Endothelial cell of umbilical vein (primary cell): ENCODE data around the gene POMGNT2. TPM values are rescaled to one million over a fixed set of nuclear protein-coding genes. Genes with fewer than 3 reads are reported as not detected.

Experiments
- BruUV-seq: library from RNA; stranded (reverse); fragments of 400-500 nt; replicated peaks from 2 replicates; lab custom pipeline; 2021; lab: Mats Ljungman, UMichigan
- CTCF ChIA-PET: fragments of 300-600, 350-600 bp; sonication (Branson Sonifier 250); formaldehyde crosslinking; loops from one replicate; lab custom pipeline; 2021; ENCODE audit warnings: antibody characterized with exemption, inconsistent platforms; lab: Charles Lee
- POLR2A ChIA-PET: fragments of 300-600, 350-600 bp; sonication (Branson Sonifier 250); formaldehyde crosslinking; loops from one replicate; lab custom pipeline; 2021; ENCODE audit warnings: antibody characterized with exemption, inconsistent platforms; lab: Charles Lee
- DNase-seq: peaks from one replicate; pipeline ENCODE4 v3.0.0-alpha.2; 2011; ENCODE audit warnings: low read depth, low spot score
- FAIRE-seq: peaks from 2 replicates; lab custom pipeline; 2011; peaks lifted over from hg19 to GRCh38; lab: Jason Lieb, UNC
- H2AFZ ChIP-seq: 2 replicates; pipeline ENCODE4 v1.6.0; 2012; ENCODE audit warnings: low read depth, low read length, control low read depth, inconsistent platforms
- H3K27ac ChIP-seq: 2 replicates; pipeline ENCODE4 v1.5.1; 2011; ENCODE audit warnings: low read depth, mild to moderate bottlenecking, control low read depth, low read length, moderate library complexity; ENCODE audit not compliant: insufficient read depth
- H3K27me3 ChIP-seq, 2 experiments: 2 replicates each; pipeline versions ENCODE4 v1.6.0 to v1.6.1; 2011; ENCODE audit warnings: low read length in 2 of 2, mixed read lengths in 1 of 2; ENCODE audit not compliant: control insufficient read depth in 2 of 2, insufficient read depth in 2 of 2
- H3K36me3 ChIP-seq, 2 experiments: 2 replicates in 1 of 2; 3 replicates in 1 of 2; pipeline ENCODE4 v1.5.1; 2011; ENCODE audit warnings: low read length in 2 of 2, mild to moderate bottlenecking in 1 of 2, moderate library complexity in 1 of 2; ENCODE audit not compliant: control insufficient read depth in 2 of 2, insufficient read depth in 2 of 2; ENCODE audit errors: extremely low read depth in 1 of 2
- H3K4me1 ChIP-seq: 3 replicates; pipeline ENCODE4 v1.5.1; 2011; ENCODE audit warnings: mild to moderate bottlenecking, low read length; ENCODE audit not compliant: control insufficient read depth, insufficient read depth; ENCODE audit errors: extremely low read depth
- H3K4me2 ChIP-seq: 2 replicates; pipeline ENCODE4 v1.6.1; 2011; ENCODE audit warnings: low read length, control low read depth, mixed read lengths; ENCODE audit not compliant: insufficient read depth
- H3K4me3 ChIP-seq, 3 experiments: fragments of 200-600 bp in 1 of 3; sonication (generic), shearing (Covaris generic) in 1 of 3; replicated peaks in 1 of 3; 2 replicates each; pipeline ENCODE4 v1.5.1; 2011 to 2016; ENCODE audit warnings: control low read depth in 3 of 3, low read length in 3 of 3, mild to moderate bottlenecking in 2 of 3, inconsistent platforms in 1 of 3, low read depth in 1 of 3, moderate library complexity in 1 of 3; ENCODE audit not compliant: insufficient read depth in 1 of 3
- H3K79me2 ChIP-seq: 2 replicates; pipeline ENCODE4 v1.6.0; 2012; ENCODE audit warnings: low read length, inconsistent platforms; ENCODE audit not compliant: control insufficient read depth, insufficient read depth
- H3K9ac ChIP-seq: replicated peaks from 2 replicates; pipeline ENCODE3; 2011; ENCODE audit warnings: low read length, control low read depth; ENCODE audit not compliant: insufficient read depth; ENCODE audit errors: extremely low read depth
- H3K9me1 ChIP-seq: replicated peaks from 3 replicates; pipeline ENCODE4 v1.6.0; 2011; ENCODE audit warnings: mild to moderate bottlenecking, low read length; ENCODE audit not compliant: control insufficient read depth, insufficient read depth; ENCODE audit errors: extremely low read depth
- H3K9me3 ChIP-seq: replicated peaks from 2 replicates; pipeline ENCODE4 v1.5.1; 2012; ENCODE audit warnings: low read length, inconsistent platforms; ENCODE audit not compliant: control insufficient read depth, insufficient read depth
- H4K20me1 ChIP-seq: replicated peaks from 2 replicates; pipeline ENCODE3; 2011; ENCODE audit warnings: mild to moderate bottlenecking, low read length; ENCODE audit not compliant: control insufficient read depth, insufficient read depth; ENCODE audit errors: extremely low read depth
- CTCF ChIP-seq, 2 donors: IDR thresholded peaks; 1 replicate in 1 of 2; 2 replicates in 1 of 2; pipeline ENCODE4 v1.5.1; 2011; ENCODE audit warnings: low read length in 2 of 2, mild to moderate bottlenecking in 2 of 2, moderate library complexity in 2 of 2, control low read depth in 1 of 2, inconsistent platforms in 1 of 2, low read depth in 1 of 2; ENCODE audit not compliant: insufficient read depth in 1 of 2; ENCODE audit errors: extremely low read depth in 1 of 2
- EZH2 ChIP-seq: IDR thresholded peaks from 2 replicates; pipeline ENCODE4 v1.6.1; 2012; ENCODE audit warnings: borderline replicate concordance, low read depth, mild to moderate bottlenecking, moderate library complexity, low read length, inconsistent platforms; ENCODE audit not compliant: severe bottlenecking
- FOS ChIP-seq: IDR thresholded peaks from 2 replicates; pipeline ENCODE4 v1.6.1; 2011; ENCODE audit warnings: mild to moderate bottlenecking, low read length, moderate library complexity, borderline replicate concordance; ENCODE audit not compliant: insufficient read depth
- GATA2 ChIP-seq: IDR thresholded peaks from 2 replicates; pipeline ENCODE4 v1.7.0; 2011; ENCODE audit warnings: low read depth, mild to moderate bottlenecking, moderate library complexity, mixed read lengths, low read length; ENCODE audit not compliant: insufficient read length, insufficient read depth
- JUN ChIP-seq: IDR thresholded peaks from 2 replicates; pipeline ENCODE4 v1.6.1; 2011; ENCODE audit warnings: borderline replicate concordance, low read depth; ENCODE audit not compliant: insufficient read length, insufficient read depth
- MYC ChIP-seq: IDR thresholded peaks from one replicate; pipeline ENCODE4 v1.6.1; 2011; ENCODE audit warnings: mild to moderate bottlenecking, low read depth, low read length
- POLR2A ChIP-seq: IDR thresholded peaks from 2 replicates; pipeline ENCODE4 v1.6.1; 2012; ENCODE audit warnings: low read depth, mild to moderate bottlenecking, control low read depth, low read length
- POLR2AphosphoS5 ChIP-seq: IDR thresholded peaks from 2 replicates; pipeline ENCODE4 v1.6.1; 2012; ENCODE audit warnings: low read depth, mild to moderate bottlenecking, control low read depth, low read length, moderate library complexity; ENCODE audit not compliant: insufficient read depth
- dilution Hi-C: fragments of 300-500 bp; cut with MboI; formaldehyde crosslinking; loops from one replicate; pipeline ENCODE4 v1.15.0; 2019; ENCODE audit warnings: low sequenced_read_pairs; ENCODE audit not compliant: extremely low pct_ligation_motif_present
- intact Hi-C: fragments of 100-400 bp; cut with micrococcal nuclease; formaldehyde crosslinking; loops from one replicate; pipeline ENCODE4 v1.10.0; 2022
- polyA plus RNA-seq, 4 experiments: library from polyadenylated mRNA; depleted of rRNA in 3 of 4; stranded (reverse) in 3 of 4; unstranded in 1 of 4; fragments of >200 nt; gene quantifications; 2 replicates each; pipeline versions ENCODE4 v1.2.1 to v1.2.3, GENCODE V29; 2011 to 2012; ENCODE audit warnings: missing spikeins in 1 of 4
- total RNA-seq: library from RNA; stranded (reverse); gene quantifications from 2 replicates; pipeline ENCODE4 v1.2.3, GENCODE V29; 2021
- TF ChIP-seq, protein P1 (sequence below): IDR thresholded peaks from 2 replicates; pipeline ENCODE4 v1.6.1; 2011; ENCODE audit not compliant: insufficient read depth, insufficient read length

The POMGNT2 gene
- total and polyA plus RNA-seq, 2 donors (not counting 3 experiments of a cell fraction or from before 2014, with no cell fraction given), result 6.4 to 16.3 TPM

- intact Hi-C loops, result no loop called here
- dilution Hi-C loops, result no loop called here
- H3K27ac ChIP-seq, result no peak overlapping the region
- ChIA-PET POLR2A (no interaction called here), CTCF (no interaction called here)
- H2AFZ ChIP-seq, result no peak overlapping the region
- no peaks in the 10 kb centered on the region for H3K79me2 ChIP-seq
- H3K4me1 ChIP-seq, result no peaks in the 10 kb centered on the region
- no peak overlapping the region for H3K4me3 ChIP-seq
- no TSS peak for BruUV-seq
- H3K9ac ChIP-seq, result no peak overlapping the region
- H3K27me3 ChIP-seq, result peaks cover 2% of the 10 kb centered on the region in 2 experiments
- DNase-seq (no peak), FAIRE-seq (no peak)
- TF ChIP-seq EZH2 (no peak), POLR2A (no peak), POLR2AphosphoS5 (no peak), FOS (no peak), GATA2 (no peak), MYC (no peak), CTCF (IDR thresholded peaks at IDR 0.05; ENCODE audit: extremely low read depth in 1 of 2, insufficient read depth in 1 of 2, low read depth in 1 of 2, low read length in 2 of 2) (no peak), JUN (no peak)
- TF ChIP-seq, protein P1, sequence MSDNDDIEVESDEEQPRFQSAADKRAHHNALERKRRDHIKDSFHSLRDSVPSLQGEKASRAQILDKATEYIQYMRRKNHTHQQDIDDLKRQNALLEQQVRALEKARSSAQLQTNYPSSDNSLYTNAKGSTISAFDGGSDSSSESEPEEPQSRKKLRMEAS, result no peak
- no peaks in the 10 kb centered on the region for H3K36me3 ChIP-seq
- H3K9me3 ChIP-seq, result no peaks in the 10 kb centered on the region
- no peaks in the 10 kb centered on the region for H3K9me1 ChIP-seq
- H4K20me1 ChIP-seq, result no peaks in the 10 kb centered on the region
- H3K4me2 ChIP-seq, result no peak overlapping the region
Observed at GRCh38 chr3:43061101-43061895, 44.6 kb downstream of the POMGNT2 start.
